ENCODE data around the gene DNAJB9. TPM values are rescaled to one million over a fixed set of nuclear protein-coding genes. Genes with fewer than 3 reads are reported as not detected.

The DNAJB9 gene
- total and polyA plus RNA-seq, 2 of the 8 experiments (the other 6 are each of a cell fraction or from before 2014, with no cell fraction given): 1.8 to 9.7 TPM

DNA sequence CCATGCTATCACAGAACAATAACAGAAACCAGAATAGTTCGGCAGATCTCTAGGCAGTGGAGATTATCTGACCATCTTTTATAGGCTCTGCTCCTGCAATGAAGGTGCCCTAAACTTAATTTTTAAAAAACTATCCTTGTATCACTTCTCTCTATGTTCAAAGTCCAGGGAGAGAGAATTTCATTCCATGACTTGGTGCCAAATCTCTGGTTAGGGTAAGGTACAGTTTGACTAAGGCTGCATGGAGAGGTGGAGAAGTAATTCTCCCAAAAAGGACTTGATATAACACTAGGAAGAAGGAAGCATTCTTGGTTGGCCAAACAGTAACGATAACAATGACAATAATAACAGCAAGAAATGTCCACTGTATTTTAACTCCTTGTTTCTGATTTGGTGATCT lies 40.0 kb downstream of the DNAJB9 start (continued):
- TF ChIP-seq, protein P1, sequence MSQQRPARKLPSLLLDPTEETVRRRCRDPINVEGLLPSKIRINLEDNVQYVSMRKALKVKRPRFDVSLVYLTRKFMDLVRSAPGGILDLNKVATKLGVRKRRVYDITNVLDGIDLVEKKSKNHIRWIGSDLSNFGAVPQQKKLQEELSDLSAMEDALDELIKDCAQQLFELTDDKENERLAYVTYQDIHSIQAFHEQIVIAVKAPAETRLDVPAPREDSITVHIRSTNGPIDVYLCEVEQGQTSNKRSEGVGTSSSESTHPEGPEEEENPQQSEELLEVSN (IDR thresholded peaks at IDR 0.05): no peak
- no peak for TF ChIP-seq POU5F1 (IDR thresholded peaks at IDR 0.05; ENCODE audit: low read depth, low read length)
